Sigmoid colon (tissue), 3 donors: ENCODE data around the gene PKLR.

Source experiments
- CTCF ChIP-seq, 4 experiments: fragments of 450-650 bp in 3 of 4; fragments of 200-600 bp in 1 of 4; IDR thresholded peaks; one replicate each; pipeline ENCODE4 v1.5.1; 2016 to 2019; ENCODE audit warnings: antibody characterized with exemption in 4 of 4, mild to moderate bottlenecking in 3 of 4, moderate library complexity in 2 of 4
- POLR2A ChIP-seq, 2 donors: fragments of 450-650 bp; IDR thresholded peaks; one replicate each; pipeline ENCODE4 v1.6.1; 2016; ENCODE audit warnings: antibody characterized with exemption in 2 of 2, mild to moderate bottlenecking in 2 of 2, moderate library complexity in 2 of 2

- TF ChIP-seq CTCF (IDR thresholded peaks at IDR 0.05) (no peak), POLR2A (IDR thresholded peaks at IDR 0.05) (no peak)
Observed at GRCh38 chr1:155253797-155254196, 47.4 kb downstream of the PKLR start.
